ENCODE results near the gene DCDC1.
"Not testable (repeated sequence)": the region's sequence is repeated elsewhere in the genome, so short reads cannot be mapped to it uniquely, and the experiment has no call there.

Gene DCDC1

GRCh38 chr11:31326470-31327148 is 42.9 kb downstream of the DCDC1 start:
- DNase-seq (ENCODE audit: low read depth in 2 of 2): no peak

GRCh38 chr11:31325160-31325559 is 44.4 kb downstream of the DCDC1 start:
- no peak for DNase-seq (ENCODE audit: low read depth in 2 of 2)

GRCh38 chr11:31323145-31323544 is 46.4 kb downstream of the DCDC1 start:
- DNase-seq (ENCODE audit: low read depth in 2 of 2): no peak

- DNase-seq (ENCODE audit: low read depth in 2 of 2): not testable (repeated sequence)
Observed at GRCh38 chr11:31321494-31321893, 48.0 kb downstream of the DCDC1 start.

- DNase-seq (ENCODE audit: low read depth in 2 of 2): no peak
Observed at GRCh38 chr11:31303644-31304180, 65.8 kb downstream of the DCDC1 start.

DNA sequence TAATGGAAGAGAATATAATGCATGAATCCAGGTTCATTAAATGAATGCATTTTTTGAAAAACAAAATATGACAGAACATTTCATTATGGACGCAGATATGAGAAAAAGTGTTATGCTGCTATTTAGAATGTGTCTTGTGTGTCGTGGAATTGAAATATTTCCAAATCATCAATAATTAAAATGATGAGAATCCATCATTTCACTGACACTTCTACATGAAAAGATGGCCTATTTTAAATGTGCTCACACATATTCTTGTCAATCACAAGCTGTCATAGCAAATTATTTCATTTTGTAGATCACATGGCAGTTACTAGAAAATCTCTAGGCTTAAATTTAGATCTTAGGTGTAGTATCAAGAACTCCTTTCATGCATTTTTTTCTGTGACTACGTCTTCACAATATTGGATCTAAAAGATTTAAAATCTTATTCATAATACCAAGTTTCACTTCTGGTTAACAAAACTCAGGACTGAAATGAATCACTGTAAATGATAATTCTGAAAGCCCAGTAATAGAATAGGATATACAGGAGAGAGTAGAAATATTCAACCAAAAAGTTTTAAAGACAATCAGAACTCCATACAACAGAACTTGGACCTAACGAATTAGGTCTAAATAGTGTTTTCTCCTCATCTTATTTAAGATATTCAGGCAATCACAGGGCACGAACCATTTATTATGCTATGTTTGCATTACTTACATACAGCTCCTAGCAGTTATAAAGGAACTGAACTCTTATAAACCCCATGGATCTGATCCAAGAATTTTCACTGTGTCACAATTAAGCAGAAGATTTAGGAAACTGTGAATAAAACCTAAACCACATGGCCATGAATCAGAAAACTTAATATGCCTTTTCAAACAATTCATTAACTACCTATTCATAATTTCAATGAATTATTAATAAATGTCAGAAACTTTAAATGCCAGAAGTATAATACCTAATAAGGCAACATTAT is 67.7 kb downstream of the DCDC1 start:
- no peak for DNase-seq (ENCODE audit: low read depth in 2 of 2)

DNA sequence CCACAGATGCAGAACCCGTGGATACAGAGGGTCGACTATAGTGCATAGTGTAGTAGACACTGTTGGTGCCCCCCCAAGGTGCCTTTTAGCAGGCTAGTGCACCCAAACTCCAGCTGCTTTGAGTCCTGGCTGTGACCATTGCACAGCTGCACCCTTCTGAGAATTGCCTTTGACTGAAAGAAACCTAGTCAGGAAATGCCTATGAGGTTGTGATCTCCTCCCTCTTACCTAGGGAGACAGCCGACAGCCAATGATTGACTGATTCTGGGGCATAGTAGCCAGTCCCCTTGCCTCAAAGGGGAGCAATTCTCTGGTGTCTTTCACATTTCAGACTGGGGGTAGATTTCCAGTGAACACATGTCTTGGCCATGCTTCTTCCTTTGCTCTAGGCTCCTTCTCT is 74.2 kb downstream of the DCDC1 start:
- no peak for DNase-seq (ENCODE audit: low read depth in 2 of 2)

DNA sequence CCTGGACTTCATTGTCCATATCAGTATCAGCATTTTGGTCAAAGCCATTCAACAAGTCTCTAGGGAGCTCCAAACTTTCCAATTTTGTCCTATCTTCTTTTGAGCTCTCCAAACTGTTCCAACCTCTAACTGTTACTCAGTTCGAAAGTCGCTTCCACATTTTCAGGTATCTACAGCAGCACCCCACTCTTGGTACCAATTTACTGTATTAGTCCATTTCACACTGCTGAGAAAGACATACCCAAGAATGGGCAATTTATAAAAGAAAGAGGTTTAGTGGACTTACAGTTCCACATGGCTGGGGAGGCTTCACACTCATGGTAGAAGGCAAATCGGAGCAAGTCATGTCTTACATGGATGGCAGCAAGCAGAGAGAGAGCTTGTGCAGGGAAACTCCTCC is 96.0 kb downstream of the DCDC1 start:
- not testable (repeated sequence) for DNase-seq (ENCODE audit: low read depth in 2 of 2)

DNA sequence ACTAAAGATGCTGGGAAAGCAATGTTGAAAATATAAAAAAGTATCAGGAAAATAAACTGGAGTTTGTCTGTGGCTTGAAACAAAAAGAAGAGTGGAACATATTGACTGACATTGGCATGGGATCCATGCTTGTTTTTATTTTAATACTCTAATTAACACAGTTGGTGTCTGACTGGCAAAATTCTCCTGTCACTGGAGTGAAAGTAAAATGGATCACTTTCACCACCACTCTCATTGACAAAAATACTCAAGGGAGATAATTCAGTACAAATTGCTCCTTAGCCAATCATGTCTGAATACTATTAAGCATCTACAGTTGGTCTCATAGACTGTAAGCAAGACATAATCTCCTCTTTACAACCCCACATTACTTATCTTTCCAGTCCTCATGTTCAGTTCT is 101.8 kb downstream of the DCDC1 start:
- DNase-seq (ENCODE audit: low read depth in 2 of 2): no peak

DNA sequence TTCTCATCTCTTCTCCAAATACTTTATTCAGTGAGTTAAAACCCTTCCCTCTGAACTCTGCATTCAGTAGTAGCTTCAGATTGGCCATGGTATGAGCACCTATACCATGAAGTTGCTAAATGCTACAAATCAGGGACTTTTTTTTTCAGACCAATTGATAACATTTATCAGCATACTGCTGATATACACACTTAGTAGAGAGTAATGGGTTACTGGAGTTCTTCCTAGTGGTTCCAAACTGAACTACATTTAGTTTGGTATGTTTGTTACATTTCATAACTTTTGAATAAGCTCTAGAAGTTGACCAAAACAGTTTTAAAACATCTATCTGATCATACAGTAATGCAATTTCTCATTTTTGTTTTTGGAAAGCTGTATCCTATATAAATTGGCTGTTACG is 104.7 kb downstream of the DCDC1 start:
- no peak for DNase-seq (ENCODE audit: low read depth in 2 of 2)

- DNase-seq (ENCODE audit: low read depth in 2 of 2): no peak
Observed at GRCh38 chr11:31262761-31263160, 106.8 kb downstream of the DCDC1 start.

DNA sequence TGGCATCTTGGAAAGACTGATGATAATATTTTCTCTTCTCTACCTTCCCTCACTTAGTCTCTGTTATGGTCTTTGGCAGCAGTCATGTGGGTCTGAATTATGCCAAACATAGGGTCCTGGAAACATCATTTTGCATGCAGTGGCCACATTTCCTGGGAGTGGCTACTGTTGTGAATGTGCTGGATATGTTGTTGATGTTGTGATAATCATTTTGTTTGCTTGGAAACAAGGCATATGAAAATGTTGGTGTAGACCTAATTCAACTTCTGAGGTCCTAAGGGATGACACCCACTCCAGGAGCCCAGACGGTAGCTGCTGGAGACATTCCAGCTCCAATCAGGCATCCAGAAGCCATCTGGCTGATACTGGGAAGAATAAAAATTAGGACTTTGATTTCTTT is 109.7 kb downstream of the DCDC1 start:
- DNase-seq (ENCODE audit: low read depth in 2 of 2): no peak

- no peak for DNase-seq (ENCODE audit: low read depth in 2 of 2)
Observed at GRCh38 chr11:31254415-31254814, 115.1 kb downstream of the DCDC1 start.

GRCh38 chr11:31248768-31249167 is 120.8 kb downstream of the DCDC1 start:
- DNase-seq (ENCODE audit: low read depth in 2 of 2): no peak

DNA sequence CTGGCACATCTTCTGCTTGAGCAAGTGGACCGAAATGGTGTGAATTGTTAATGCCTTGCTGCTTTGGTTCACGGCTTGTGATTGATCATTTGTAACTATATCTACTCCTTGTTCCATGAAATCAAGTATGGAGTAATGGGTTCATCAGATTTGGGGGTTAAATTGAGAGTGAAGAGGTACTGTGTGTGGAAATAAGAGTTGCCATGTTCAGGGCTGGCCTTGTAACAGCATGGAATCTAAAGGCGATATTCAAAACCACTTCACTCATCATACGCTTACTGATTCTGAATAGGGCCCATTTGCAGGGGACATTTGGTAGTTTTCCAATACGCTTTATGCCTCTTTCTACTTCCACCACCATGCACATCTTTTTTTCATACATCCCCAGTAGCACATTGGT is 122.2 kb downstream of the DCDC1 start:
- no peak for DNase-seq (ENCODE audit: low read depth in 2 of 2)

DNA sequence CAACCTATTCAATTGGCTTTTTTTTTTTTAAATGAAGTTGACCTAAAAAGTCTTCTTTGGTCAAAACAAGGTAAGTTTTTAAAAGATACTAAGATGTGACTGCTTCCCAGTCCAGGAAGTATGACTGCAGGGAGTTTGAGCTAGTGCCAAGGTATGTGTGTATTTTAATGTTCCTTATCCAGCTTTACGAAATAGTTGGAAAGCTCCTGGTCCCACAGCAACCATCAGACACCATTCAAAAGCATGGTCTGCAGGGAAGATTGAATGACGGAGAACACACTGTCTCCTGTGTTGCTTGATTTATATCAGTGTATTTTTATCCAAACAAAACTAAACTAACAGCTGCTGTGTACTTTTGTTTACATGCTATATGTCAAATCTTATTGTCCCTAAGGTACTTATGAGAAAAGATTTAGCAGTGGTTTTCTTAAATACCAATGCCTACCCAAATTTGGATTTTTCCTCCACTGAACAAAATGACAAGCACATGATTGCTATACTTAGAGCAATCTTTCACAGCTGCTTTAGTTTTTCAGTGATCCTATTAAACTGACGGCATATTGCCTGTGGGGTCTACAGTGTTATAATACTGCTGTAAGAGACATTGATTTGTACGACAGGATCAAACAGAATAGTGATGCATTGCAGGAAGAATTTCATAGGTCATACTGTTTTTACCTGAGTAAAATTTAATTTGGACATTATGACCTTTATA is 122.9 kb downstream of the DCDC1 start:
- DNase-seq (ENCODE audit: low read depth in 2 of 2): no peak

- no peak for DNase-seq (ENCODE audit: low read depth in 2 of 2)
Observed at GRCh38 chr11:31243706-31244105, 125.8 kb downstream of the DCDC1 start.

DNA sequence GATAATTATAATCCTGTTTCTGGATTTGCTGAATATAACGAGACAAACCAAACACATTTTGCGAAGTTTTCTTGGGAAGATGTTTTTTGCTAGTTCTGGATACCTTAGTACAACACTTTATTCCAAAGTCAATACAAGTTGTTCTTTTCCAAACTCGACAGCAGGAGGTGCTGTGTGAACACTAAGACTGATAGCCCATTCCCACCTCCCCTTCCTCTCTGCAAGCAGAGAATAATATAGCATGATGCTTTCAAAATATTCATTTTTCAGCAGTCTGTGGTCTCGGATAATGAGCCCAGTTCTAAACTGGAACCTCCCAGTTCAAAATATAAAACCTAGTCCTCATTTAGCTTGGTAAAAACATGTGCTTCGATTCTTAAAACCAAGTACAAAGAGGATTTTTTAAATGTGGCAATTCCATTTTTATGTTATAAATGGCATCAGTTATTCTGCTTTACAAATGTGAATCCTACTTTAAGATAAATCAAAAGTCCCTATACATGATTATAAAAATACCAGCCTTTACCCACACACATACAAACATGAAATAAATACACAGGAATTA is 129.1 kb downstream of the DCDC1 start:
- DNase-seq (ENCODE audit: low read depth in 2 of 2): no peak

DNA sequence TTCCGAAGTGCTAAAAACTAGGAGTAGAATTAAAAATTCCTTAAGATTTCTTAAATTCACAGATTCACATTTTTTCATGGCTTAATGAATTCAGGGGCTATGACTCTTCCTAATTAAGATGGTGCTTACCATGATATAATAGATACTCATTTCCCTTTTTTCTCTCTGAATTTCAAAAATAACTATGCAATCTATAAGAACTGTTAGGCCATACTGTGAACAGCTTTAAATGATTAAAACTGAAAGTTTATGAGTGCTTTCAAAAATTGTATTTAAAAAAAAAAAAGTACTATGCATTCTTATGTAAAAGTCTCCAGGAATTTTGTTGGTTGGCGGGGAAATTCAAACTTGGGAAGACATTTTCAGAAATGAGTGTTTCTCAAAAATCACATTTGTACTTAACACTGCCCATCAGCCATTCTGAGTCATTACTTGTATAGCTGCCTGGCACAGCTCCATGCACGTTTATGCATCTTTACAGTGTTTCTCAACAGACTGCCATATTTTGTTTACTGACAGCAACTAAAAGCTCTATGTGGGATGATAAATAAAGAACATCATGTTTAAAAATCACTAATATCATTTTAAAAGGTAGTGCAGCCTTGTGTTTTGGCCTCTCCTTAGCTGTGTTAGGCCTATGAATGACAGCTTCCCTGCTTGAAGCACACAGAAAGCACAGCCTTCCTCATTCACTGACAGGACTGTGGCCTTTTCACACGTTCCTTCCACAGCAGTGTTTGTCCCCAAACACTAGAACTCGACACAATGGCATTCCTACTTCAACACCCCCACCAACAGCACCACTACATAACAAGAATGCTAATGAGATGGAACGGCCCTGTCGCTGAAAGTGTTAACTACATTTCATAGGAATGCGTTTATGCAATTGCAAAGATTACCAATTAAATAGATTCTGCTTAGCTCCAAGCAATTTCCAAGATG is 131.4 kb downstream of the DCDC1 start:
- DNase-seq (ENCODE audit: low read depth in 2 of 2): no peak

DNA sequence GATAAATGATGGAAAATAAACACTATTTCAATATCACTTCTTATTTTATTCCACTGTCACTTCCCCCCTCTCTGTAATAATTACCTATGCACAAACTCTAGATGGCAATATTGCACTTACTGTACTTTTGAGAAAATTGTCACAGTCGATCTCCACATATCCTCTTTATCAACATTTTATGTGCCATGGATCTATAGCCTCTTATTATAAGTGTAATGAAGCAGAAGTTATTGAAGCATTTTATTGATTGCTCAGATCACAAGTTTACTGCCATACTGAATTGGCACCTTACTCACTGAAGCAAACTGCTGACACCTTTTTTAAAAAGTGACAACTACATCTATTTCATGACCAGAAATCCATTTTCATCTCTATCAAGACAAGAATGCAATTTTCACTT is 133.4 kb downstream of the DCDC1 start:
- no peak for DNase-seq (ENCODE audit: low read depth in 2 of 2)

GRCh38 chr11:31233425-31233824 is 136.1 kb downstream of the DCDC1 start:
- DNase-seq (ENCODE audit: low read depth in 2 of 2): no peak
